D721Med (cell line): ENCODE data around the gene PSKH1.

Experiments
- DNase-seq: peaks from one replicate; pipeline ENCODE4 v3.0.0; 2011; ENCODE audit warnings: low spot score; ENCODE audit not compliant: insufficient read length
- FAIRE-seq: peaks from 2 replicates; lab custom pipeline; 2011; peaks lifted over from hg19 to GRCh38; lab: Jason Lieb, UNC
- CTCF ChIP-seq: IDR thresholded peaks from 2 replicates; pipeline ENCODE4 v1.5.1; 2012; ENCODE audit warnings: mild to moderate bottlenecking, control low read depth; ENCODE audit not compliant: insufficient read depth; ENCODE audit errors: missing control alignments

The PSKH1 gene

DNA sequence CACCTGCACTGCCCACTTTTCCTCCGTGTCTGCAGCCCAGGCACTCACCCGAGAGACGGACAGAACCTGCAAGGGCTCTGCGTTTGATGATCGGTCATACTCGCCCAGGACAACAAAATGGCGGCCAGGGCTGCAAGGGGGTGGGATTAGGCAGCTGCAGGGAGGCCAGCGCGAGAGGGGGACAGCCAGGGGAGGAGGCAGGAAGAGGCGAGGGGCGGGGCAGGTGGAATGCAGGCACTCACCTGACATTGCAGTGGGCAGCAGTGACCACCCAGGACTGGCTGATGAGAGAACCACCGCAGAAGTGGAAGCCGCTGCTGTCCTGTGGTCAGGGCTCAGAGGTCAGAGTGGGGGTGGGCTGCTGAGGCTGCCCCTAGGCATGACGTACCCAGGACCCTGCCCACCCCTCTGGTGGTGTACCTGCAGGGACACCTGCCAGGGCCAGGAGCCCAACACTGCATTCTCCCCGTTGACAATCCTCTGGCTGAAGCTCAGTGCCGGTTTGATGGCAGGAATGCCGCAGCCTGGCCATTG lies 37.7 kb downstream of the PSKH1 start:
- FAIRE-seq = no peak

GRCh38 chr16:67931712-67932461 lies 38.8 kb downstream of the PSKH1 start, which contains the start of gene CTRL:
TSS of gene CTRL (minus strand) at chr16:67931862. CDS start at chr16:67931852, 10 bp downstream.
- DNase-seq (no peak), FAIRE-seq (no peak)
- TF ChIP-seq CTCF = no peak

More for the DNA sequence above, 37.7 kb downstream of the PSKH1 start:
- DNase-seq = no peak
- TF ChIP-seq CTCF = no peak

DNA sequence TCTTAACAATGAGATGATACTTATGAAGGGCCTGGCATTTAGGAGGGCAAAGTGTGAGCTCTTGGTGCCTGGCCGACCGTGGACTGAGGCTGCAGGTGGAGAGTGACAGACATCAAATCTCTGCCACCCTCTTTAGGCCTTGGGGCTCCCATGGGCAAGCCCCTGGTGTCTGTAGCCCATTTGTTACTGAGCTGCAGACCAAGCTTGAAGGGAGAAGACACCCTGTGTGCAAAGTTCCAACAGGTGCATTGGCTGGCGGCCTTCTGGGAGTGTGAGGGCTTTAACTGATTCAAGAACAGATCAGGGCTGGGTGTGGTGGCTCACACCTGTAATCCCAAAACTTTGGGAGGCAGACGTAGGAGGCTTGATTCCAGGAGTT lies 39.4 kb downstream of the PSKH1 start:
- FAIRE-seq = no peak
- no peak for TF ChIP-seq CTCF
- DNase-seq = no peak

- TF ChIP-seq CTCF = no peak
- FAIRE-seq = no peak
- no peak for DNase-seq
Observed at GRCh38 chr16:67933805-67934204, 40.8 kb downstream of the PSKH1 start.

DNA sequence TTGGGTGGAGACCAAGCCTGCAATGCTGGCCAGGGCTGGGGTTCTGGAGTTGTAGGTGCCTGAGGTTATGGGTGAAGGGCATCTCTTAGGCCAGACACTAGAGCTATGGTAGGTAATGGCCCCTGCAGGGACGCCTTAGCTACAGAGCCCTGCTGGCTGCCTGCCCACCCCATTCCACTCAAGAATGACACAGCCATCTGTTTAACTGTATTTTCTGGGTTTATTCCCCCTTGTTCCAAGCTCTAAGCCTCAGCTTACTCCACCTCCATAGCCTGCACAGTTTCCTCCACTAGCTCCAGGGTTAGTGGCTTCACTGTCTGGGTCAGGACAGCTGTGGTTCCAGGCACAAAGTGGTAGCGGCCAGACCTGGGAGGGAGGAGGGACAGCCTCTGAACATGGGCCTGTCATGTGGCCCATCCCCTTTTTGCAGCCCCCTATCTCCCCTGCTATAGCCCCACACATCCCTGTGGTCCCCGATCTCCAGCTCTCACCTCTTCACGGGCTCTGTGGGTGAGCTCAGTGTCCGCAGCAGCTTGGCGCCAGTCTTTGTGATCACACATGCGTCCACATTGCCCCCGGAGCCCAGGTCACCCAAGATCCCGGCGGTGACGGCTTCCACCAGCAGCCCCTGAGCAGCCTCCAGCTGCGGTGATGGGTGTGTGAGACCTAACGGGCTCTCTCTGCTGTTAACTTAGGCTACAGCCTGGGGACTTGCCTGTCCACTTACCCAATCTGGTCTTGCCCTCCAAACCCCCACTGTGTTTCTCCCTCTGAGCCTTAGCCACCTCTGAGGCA lies 41.4 kb downstream of the PSKH1 start:
- no peak for FAIRE-seq

GRCh38 chr16:67935101-67935401 lies 42.0 kb downstream of the PSKH1 start:
- no peak for TF ChIP-seq CTCF
- no peak for FAIRE-seq
- DNase-seq = no peak

More for the DNA sequence above, 41.4 kb downstream of the PSKH1 start:
- no peak for DNase-seq
- TF ChIP-seq CTCF = no peak
